Immature natural killer cell (primary cell): Measurements from ENCODE around the gene C10orf71. TPM values are rescaled to one million over a fixed set of nuclear protein-coding genes. Genes with fewer than 3 reads are reported as not detected.

Source experiments
- DNase-seq, 3 donors: peaks; one replicate each; pipeline ENCODE4 v3.0.0; 2022; ENCODE audit warnings: mixed read lengths in 1 of 3
- H3K27ac Mint-ChIP-seq, 6 donors: one replicate each; pipeline ENCODE4 v1.8.0; 2020; ENCODE audit warnings: mixed read lengths in 6 of 6, mild to moderate bottlenecking in 5 of 6, inconsistent platforms in 4 of 6, moderate library complexity in 3 of 6
- H3K27me3 Mint-ChIP-seq, 3 donors: one replicate each; pipeline ENCODE4 v1.8.0; 2020 to 2021; ENCODE audit warnings: low read depth in 3 of 3, mild to moderate bottlenecking in 3 of 3, mixed read lengths in 3 of 3, moderate library complexity in 3 of 3, inconsistent platforms in 1 of 3
- H3K36me3 Mint-ChIP-seq, 3 donors: one replicate each; pipeline ENCODE4 v1.8.0; 2020; ENCODE audit warnings: mixed read lengths in 3 of 3, inconsistent platforms in 2 of 3, mild to moderate bottlenecking in 2 of 3
- H3K4me1 Mint-ChIP-seq, 2 donors: one replicate each; pipeline ENCODE4 v1.8.0; 2020; ENCODE audit warnings: inconsistent platforms in 2 of 2, mild to moderate bottlenecking in 2 of 2, mixed read lengths in 2 of 2, moderate library complexity in 1 of 2
- H3K4me3 Mint-ChIP-seq, 5 donors: one replicate each; pipeline ENCODE4 v1.8.0; 2020; ENCODE audit warnings: mild to moderate bottlenecking in 5 of 5, mixed read lengths in 5 of 5, inconsistent platforms in 3 of 5, moderate library complexity in 3 of 5
- H3K9me3 Mint-ChIP-seq, 6 donors: one replicate each; pipeline ENCODE4 v1.8.0; 2020; ENCODE audit warnings: mild to moderate bottlenecking in 6 of 6, mixed read lengths in 6 of 6, inconsistent platforms in 4 of 6, moderate library complexity in 3 of 6
- polyA plus RNA-seq, 3 donors: library from polyadenylated mRNA; unstranded; fragments of 300-500 nt; fragmentation: Illumina TruSeq; gene quantifications; one replicate each; pipeline ENCODE4 v1.2.3, GENCODE V29; 2021

C10orf71 gene
- polyA plus RNA-seq, 3 donors from 2014 or later: not detected

DNA sequence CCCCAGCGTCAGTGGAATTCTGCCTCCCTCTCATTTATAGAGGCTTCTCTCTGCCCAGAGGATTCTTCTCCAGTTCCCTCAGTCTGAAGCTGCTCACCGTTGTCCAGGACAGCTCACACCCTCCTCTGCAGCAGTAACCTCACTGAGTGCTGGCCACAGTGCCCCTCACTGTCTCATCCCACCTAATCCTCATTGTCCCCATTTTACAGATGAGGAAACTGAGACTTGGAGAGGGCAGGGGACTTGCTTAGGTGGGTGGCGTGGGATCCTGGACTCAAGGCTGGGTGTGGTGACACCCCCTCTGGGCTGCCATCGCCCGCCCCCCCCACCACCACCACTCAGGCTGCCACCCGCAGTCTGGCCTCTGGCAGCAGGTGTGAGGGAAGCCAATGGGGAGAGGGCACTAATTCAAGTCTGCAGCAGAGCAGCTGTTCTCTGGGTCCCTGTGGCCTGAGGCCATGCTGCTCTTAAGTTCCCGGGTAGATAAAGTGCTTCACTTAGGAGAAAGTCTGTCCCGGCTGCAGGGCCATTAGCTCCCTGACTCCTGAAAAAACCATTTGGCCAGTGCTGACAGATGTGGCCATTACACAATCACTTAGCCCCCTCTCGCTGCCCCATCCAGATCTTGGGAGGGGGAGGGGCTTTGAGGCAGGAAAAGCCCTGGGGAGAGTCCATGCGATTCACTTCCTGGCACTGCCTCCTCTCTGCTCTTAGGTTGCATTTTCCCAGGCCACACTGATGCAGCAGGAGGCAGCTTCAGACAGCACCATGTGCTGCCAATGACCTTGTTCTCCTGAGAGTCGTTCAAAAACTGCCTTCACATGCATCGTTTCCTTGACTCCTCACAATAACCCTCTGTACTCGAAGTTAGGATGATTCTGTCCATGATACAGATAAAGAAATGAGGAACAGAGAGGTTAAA lies 60.6 kb downstream of the C10orf71 start:
- Mint-ChIP-seq H3K27me3 (peaks cover 0 to 5% (median 2%) of the 10 kb centered on the region in 3 donors), H3K36me3 (peaks cover 0 to 4% (median 0%) of the 10 kb centered on the region in 3 donors), H3K27ac (no peak overlapping the region), H3K4me3 (no peak overlapping the region), H3K9me3 (peaks cover 0 to 5% (median 0%) of the 10 kb centered on the region in 6 donors), H3K4me1 (no peaks in the 10 kb centered on the region)
- DNase-seq: no peak

DNA sequence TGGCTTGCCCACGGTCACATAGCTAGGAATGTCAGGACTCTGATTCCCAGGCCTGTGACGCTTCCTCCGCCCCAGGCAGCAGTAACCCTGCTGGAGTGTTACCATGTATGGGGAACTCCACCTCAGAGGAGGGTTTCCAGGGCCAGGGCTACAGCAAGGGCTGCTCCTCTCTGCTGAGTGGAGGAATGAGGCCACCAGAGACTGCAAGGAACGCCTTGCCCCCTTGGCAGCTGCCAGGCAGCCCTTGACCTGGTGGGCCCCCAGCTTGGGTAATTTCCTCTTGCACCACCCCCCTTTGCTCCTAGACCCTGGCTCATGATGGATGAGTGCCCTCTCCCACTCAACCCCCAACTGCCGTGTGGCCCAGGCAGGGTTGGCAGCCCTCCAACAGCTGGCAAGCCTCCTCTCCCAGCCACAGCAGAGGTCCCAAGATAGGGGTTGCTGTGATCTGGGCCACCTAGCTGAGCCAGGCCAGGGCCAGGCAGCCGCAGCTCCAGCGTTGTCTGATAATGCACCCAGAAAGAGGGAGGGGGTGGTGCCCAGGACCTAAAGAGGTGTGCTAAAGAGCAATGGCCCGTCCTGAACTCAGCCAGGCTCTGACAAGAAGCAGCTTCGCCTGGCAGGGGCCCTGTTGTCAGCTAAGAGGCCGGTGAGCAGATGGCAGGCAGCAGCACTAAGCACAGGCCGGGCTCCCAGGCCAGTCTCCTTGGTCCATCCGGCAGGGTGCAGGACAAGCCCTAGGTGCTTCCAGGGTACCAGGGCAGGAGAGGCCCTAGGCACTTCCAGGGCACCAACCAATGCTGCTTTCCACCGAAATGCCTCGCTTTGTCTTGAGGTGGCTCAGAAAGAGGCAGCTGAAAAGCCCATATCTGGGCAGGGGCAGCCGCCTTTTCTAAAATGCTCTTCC lies 61.6 kb downstream of the C10orf71 start:
- H3K27ac Mint-ChIP-seq: no peak overlapping the region
- H3K27me3 Mint-ChIP-seq: peaks cover 0 to 5% (median 4%) of the 10 kb centered on the region in 3 donors
- no peak overlapping the region for H3K4me3 Mint-ChIP-seq
- no peak for DNase-seq
- H3K36me3 Mint-ChIP-seq: peaks cover 0 to 4% (median 0%) of the 10 kb centered on the region in 3 donors
- peaks cover 0 to 5% (median 0%) of the 10 kb centered on the region in 6 donors for H3K9me3 Mint-ChIP-seq
- no peaks in the 10 kb centered on the region for H3K4me1 Mint-ChIP-seq

DNA sequence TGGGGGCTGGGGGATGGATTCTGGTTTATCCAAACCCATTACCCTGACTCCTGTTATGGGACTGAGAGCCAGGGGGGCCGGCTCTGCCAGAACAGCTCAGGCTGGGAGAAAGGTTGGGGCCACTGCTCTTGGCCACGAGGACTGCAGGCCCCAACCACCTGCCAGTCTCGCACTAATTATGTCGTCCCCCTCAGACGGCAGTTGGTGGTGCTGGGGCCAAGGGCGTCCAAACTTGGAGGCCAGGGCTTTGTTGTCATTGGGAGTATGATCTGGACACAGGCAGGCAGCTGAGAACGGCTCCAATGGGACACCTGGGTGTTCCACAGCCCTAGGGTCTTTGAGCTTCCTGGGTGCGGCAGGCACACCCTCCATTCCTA lies 62.2 kb downstream of the C10orf71 start:
- Mint-ChIP-seq H3K4me1 (no peaks in the 10 kb centered on the region), H3K27ac (no peak overlapping the region), H3K36me3 (peaks cover 0 to 4% (median 0%) of the 10 kb centered on the region in 3 donors), H3K27me3 (peaks cover 0 to 5% (median 4%) of the 10 kb centered on the region in 3 donors), H3K4me3 (no peak overlapping the region), H3K9me3 (peaks cover 0 to 5% (median 0%) of the 10 kb centered on the region in 6 donors)
- no peak for DNase-seq

DNA sequence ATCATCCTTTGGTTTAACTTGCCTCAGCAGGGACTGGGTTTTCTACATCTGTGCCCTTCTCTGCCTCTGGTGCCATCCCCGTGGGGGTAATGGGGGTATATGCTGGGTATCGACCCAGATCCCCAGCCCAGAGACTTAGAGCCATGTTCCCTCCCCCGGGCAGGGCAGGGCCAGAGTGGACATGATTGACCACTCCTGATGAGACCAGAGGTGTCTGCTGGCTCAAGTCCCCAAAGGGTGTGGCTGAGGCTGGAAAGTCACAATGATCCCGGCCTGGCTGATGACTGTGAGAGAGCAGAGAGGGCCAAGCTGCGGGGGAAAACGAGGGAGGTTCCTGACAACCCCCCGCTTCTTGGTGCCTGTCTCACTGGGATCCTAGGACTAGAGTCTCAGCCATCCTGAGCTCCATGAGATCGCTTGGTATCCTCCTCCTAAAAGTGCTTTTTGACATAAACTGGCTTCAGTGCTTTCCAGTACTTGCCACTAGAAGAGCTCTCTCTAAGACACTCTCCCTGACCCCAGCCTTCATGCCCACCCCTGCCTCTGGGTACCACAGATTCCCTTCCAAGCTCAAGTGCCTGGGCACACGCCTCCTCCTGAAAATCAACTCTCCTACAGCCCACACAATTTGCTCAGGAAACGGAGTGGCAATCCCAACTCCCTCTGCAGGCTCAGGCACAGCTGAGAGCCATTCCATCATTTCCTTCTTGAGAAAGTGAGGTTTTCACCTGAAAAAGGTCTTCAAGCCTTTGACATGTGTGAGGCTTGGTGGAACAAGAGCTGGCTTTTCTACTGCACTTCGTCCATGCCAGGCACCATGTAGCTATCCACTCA lies 63.0 kb downstream of the C10orf71 start:
- DNase-seq: no peak
- Mint-ChIP-seq H3K36me3 (peaks cover 0 to 4% (median 0%) of the 10 kb centered on the region in 3 donors), H3K4me3 (no peak overlapping the region), H3K27ac (peak overlapping the region in 1 of 6 donors; percentile 53), H3K4me1 (no peaks in the 10 kb centered on the region), H3K9me3 (peaks cover 0 to 2% (median 0%) of the 10 kb centered on the region in 6 donors), H3K27me3 (peaks cover 0 to 5% (median 2%) of the 10 kb centered on the region in 3 donors)

DNA sequence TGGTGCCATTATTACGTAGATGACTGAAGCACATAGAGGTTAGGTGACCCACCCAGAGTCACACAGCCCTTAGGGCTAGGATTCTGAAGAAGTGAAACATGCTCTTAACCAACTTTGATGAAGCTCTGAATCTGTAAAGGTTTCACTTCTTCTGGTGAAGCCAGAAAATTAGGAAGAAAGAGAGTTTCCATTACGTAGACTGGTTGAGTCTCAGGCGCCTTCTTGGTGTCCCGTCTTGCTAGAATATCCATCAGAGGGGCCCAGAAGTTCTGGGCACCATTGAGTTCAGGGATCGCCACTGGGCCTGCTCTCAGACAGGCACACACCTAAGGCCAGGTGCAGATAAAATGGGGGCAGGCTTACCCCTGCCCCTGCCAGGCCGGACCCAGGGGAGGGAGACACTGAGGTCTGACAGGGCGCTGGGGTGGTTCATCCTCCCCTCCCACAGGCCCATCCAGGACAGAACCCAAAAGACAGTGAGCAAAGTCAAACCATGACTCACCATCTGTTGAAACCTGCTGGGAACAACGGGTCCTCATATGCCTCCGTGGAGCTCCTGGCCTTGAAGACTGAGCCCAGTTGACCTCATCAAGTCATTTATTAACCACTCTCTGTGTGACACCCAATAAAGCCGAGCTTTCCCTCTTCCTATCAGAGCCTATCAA lies 63.8 kb downstream of the C10orf71 start:
- Mint-ChIP-seq H3K9me3 (no peaks in the 10 kb centered on the region), H3K4me3 (no peak overlapping the region), H3K27me3 (peaks cover 0 to 5% (median 2%) of the 10 kb centered on the region in 3 donors)

DNA sequence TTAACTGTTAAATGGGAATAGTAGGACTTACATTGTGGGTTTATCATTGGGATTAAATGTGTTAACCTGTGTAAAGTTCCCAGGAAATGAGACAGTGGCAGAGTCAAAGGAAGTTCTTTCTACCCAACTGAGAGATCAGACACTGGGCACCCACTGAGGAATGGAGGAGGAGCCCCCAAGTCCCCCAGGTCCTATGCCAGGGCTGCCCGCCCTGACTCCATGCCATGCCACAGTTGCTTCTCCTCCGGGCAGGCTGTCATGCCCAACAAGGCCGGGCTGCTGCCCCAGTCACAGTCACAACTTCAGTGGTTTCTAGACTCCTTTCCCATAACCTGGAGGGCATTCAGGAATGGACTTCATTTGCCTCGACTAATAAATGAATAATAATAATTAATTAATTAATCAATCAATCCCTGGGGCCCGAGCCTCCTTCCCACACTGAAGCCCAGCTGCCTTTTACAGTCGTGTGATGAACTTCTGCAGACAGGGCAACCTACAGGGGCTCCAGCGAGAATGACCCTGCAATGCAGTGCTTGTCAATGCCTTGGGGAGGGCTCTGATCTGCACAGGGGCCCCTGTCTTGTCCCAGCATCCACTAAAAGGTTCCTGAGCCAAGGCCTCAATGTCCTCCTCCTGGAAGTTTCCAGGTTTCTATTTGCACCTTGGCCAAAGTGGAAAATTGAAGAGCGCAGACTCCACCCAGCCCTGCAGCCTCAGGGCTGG lies 64.5 kb downstream of the C10orf71 start:
- H3K4me1 Mint-ChIP-seq: no peaks in the 10 kb centered on the region
- no peak overlapping the region for H3K27ac Mint-ChIP-seq
- H3K36me3 Mint-ChIP-seq: no peaks in the 10 kb centered on the region
- no peaks in the 10 kb centered on the region for H3K9me3 Mint-ChIP-seq
- DNase-seq: no peak
- no peak overlapping the region for H3K4me3 Mint-ChIP-seq
- peaks cover 0 to 5% (median 2%) of the 10 kb centered on the region in 3 donors for H3K27me3 Mint-ChIP-seq

More for the DNA sequence above, 63.8 kb downstream of the C10orf71 start:
- Mint-ChIP-seq H3K36me3 (peaks cover 0 to under 1% (median 0%) of the 10 kb centered on the region in 3 donors), H3K27ac (peak overlapping the region in 2 of 6 donors; percentile 62 to 63), H3K4me1 (no peaks in the 10 kb centered on the region)
- DNase-seq: no peak

DNA sequence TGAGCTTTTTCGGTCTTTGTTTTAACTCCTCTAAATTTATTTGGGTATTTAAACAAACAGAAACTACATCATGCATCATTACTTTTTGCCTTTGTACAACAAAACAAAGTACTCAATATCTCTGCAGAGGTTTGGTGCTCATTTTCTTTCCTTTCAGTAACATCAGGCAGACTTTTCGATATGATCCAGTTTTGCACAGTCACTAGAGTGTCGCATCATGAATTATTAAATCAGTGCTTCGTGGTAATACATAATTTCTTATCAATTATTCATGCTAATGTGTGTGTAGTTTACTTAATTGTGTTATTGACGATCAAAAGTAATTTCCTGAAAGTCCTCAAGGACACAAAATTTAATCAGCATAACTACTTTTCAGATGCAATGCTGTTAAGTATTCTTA lies 65.1 kb downstream of the C10orf71 start:
- no peaks in the 10 kb centered on the region for H3K36me3 Mint-ChIP-seq
- no peak for DNase-seq
- peaks cover 0 to 5% (median 2%) of the 10 kb centered on the region in 3 donors for H3K27me3 Mint-ChIP-seq
- H3K9me3 Mint-ChIP-seq: no peaks in the 10 kb centered on the region
- H3K4me1 Mint-ChIP-seq: no peaks in the 10 kb centered on the region
- no peak overlapping the region for H3K27ac Mint-ChIP-seq
- no peak overlapping the region for H3K4me3 Mint-ChIP-seq

DNA sequence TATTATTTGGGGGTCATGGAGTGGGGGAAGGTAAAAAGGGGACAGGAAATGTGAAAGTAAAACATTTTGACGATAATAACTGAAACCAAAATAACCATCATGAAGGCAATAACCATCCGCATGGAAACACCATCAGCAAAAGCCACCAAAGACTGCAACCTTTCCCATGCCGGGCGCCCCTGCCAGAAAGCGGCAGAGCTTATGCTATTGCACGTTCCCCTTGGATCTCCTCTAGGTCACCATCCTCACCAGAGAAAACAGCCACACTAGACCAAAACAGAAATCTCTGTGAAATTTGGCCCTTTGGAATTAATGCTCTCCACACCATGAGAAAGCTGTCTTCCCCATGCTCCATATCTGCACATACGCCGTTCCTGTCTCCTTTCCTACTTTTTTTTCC lies 65.8 kb downstream of the C10orf71 start:
- Mint-ChIP-seq H3K9me3 (no peaks in the 10 kb centered on the region), H3K27ac (no peak overlapping the region), H3K4me1 (no peaks in the 10 kb centered on the region), H3K27me3 (peaks cover 0 to 6% (median 3%) of the 10 kb centered on the region in 3 donors), H3K4me3 (no peak overlapping the region), H3K36me3 (no peaks in the 10 kb centered on the region)
- no peak for DNase-seq

DNA sequence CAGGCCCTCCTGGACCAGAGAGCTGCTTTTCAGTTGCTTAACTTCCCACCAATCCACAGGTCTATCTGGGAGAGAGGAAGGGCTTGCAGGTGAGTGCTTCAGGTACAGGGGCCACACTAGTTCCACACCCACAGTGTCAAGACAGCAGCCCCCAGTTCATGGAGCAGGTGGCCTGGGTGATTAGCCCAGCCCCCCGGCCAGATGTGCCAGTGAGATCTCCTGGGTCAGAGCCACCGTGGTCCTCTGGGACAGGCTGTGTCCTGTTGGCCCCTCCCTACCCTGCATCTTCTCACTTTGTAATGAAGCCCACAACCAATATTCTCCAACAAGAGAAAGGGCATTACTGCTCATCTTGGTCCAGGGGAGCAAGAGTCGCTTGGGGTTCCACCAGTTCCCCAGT lies 66.3 kb downstream of the C10orf71 start:
- Mint-ChIP-seq H3K27ac (no peak overlapping the region), H3K9me3 (no peaks in the 10 kb centered on the region), H3K36me3 (no peaks in the 10 kb centered on the region), H3K4me3 (no peak overlapping the region), H3K4me1 (no peaks in the 10 kb centered on the region), H3K27me3 (peaks cover 0 to 6% (median 3%) of the 10 kb centered on the region in 3 donors)
- no peak for DNase-seq

DNA sequence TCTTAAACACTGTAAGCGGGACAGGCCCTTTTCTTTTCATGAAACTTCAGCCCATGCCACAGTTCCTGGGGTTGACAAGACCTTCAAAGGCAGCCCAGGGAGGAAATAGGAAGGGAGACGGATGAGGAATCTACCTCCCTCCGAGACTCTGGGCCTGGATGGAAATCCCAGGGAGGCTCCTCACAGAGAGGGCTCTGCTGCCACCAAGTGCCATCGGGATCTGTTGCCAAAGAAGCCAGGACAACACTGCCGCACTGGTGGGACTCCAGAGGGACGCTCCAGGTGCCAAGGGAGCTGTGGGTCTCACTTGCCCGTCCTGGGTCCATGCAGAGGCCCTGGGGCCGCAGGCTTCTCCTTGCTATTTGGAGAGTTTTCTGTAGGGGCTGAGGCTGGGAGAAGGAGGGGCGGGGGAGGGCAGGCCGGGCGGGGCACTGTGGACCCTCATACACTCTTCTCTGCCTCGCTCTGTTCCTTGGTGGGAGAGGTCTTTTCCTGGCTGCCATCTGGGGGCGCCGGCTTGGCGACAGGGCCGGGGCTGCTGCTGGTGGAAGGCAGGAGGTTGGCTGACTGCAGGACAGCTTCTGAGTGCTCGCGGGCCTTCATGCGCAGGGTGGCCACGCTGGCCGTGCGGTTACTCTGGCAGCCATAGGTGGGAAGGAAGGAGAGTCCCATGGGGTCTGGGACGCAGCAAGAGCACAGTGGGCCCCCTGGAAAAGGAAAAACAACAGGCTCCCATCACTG lies 66.9 kb downstream of the C10orf71 start:
- no peak overlapping the region for H3K4me3 Mint-ChIP-seq

DNA sequence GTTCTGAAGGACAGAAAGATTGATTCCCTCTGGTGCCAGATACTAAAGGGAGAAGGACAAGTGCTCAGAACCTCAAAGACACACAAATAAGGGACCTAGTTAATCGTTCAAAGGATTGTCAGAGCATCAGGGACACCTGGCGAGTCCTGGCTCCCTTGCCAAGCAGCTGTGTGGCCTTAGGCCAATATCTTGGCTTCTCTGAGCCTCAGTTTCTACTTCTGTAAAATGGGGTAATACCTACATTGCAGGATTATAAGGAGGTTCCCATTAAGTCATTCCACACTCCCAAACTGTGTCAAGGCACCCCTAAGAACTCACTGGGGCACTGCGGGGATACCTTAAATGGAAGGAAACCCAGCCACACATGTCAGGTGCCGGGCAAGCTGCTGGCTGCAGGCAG lies 67.5 kb downstream of the C10orf71 start:
- no peak overlapping the region for H3K4me3 Mint-ChIP-seq
- H3K27me3 Mint-ChIP-seq: peaks cover 0 to 8% (median 3%) of the 10 kb centered on the region in 3 donors
- H3K27ac Mint-ChIP-seq: no peak overlapping the region

More for the DNA sequence above, 66.9 kb downstream of the C10orf71 start:
- Mint-ChIP-seq H3K9me3 (no peaks in the 10 kb centered on the region), H3K27ac (no peak overlapping the region), H3K27me3 (peaks cover 0 to 7% (median 3%) of the 10 kb centered on the region in 3 donors), H3K36me3 (no peaks in the 10 kb centered on the region), H3K4me1 (no peaks in the 10 kb centered on the region)
- no peak for DNase-seq

DNA sequence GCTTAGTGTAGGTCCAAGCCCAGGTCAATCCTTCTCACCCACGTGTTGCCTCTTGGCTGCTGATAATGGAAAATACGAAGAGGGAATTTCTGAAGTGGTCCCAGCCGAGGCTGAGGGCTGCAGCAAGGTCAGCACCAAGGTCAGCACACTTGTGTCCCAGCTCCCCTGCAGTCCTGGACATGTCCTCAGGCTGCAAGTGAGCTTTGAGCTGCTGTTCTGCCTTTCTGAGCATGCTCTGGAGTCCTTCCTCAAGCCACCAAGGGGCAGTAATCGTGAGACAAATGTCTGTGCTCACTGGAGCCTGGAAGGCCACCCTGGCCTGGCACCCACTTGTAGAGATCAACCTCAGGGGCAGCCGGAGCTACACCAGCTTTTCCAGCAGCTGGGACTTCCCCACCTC lies 68.6 kb downstream of the C10orf71 start:
- Mint-ChIP-seq H3K9me3 (no peaks in the 10 kb centered on the region), H3K4me1 (no peaks in the 10 kb centered on the region), H3K27ac (no peak overlapping the region), H3K4me3 (no peak overlapping the region), H3K36me3 (no peaks in the 10 kb centered on the region), H3K27me3 (peaks cover 0 to 7% (median 6%) of the 10 kb centered on the region in 3 donors)
- DNase-seq: no peak

More for the DNA sequence above, 67.5 kb downstream of the C10orf71 start:
- Mint-ChIP-seq H3K36me3 (no peaks in the 10 kb centered on the region), H3K4me1 (no peaks in the 10 kb centered on the region), H3K9me3 (no peaks in the 10 kb centered on the region)
- no peak for DNase-seq
